HG03103 (cell line): ENCODE data around the gene NLE1.

Experiments used
- ATAC-seq: cut with Tn5 transposase; IDR thresholded peaks from one replicate; pipeline ENCODE4 v1.9.1; 2021; ENCODE audit warnings: low read depth; ENCODE audit not compliant: unreplicated experiment

The NLE1 gene

GRCh38 chr17:35088881-35089585, 53.1 kb downstream of the NLE1 start:
- peak; percentile 51 for ATAC-seq

- no peak for ATAC-seq
Measured at GRCh38 chr17:35088356-35088880, 53.7 kb downstream of the NLE1 start.

- no peak for ATAC-seq
Measured at GRCh38 chr17:35087731-35088355, 54.3 kb downstream of the NLE1 start.

- ATAC-seq = no peak
Measured at GRCh38 chr17:35086931-35087573, 55.1 kb downstream of the NLE1 start.

- no peak for ATAC-seq
Measured at GRCh38 chr17:35086164-35086563, 55.9 kb downstream of the NLE1 start.

- ATAC-seq = no peak
Measured at GRCh38 chr17:35084987-35085386, 57.1 kb downstream of the NLE1 start.

GRCh38 chr17:35083071-35083470, 59.0 kb downstream of the NLE1 start:
- ATAC-seq = no peak

- ATAC-seq = no peak
Measured at GRCh38 chr17:35082073-35082657, 59.9 kb downstream of the NLE1 start.

GRCh38 chr17:35081638-35082037, 60.5 kb downstream of the NLE1 start:
- no peak for ATAC-seq

GRCh38 chr17:35080536-35080935, 61.6 kb downstream of the NLE1 start:
- ATAC-seq = peak; percentile 61

- no peak for ATAC-seq
Measured at GRCh38 chr17:35079547-35080423, 62.3 kb downstream of the NLE1 start.
